Measurements from ENCODE around the gene OR2A1. TPM values are rescaled to one million over a fixed set of nuclear protein-coding genes. Genes with fewer than 3 reads are reported as not detected.
"Not testable (repeated sequence)": the region's sequence is repeated elsewhere in the genome, so short reads cannot be mapped to it uniquely, and the experiment has no call there.

Gene OR2A1
- total and polyA plus RNA-seq, 2 of the 8 experiments (the other 6 are each of a cell fraction or from before 2014, with no cell fraction given), result 0.05 TPM; not detected in 1

GRCh38 chr7:144283716-144284115 lies 28.5 kb upstream of the OR2A1 start:
- H3K56ac ChIP-seq (replicated peaks; ENCODE audit: insufficient read length, low read depth, low read length); H3K4me2 ChIP-seq (ENCODE audit: insufficient read depth in 1 of 2, low read depth in 2 of 2, low read length in 2 of 2); DNase-seq (ENCODE audit: low read depth in 1 of 2, low spot score in 2 of 2); FAIRE-seq; H3K36me3 ChIP-seq (ENCODE audit: control insufficient read depth in 2 of 4, insufficient read depth in 4 of 4, low read length in 3 of 4); POLR2A ChIA-PET (ENCODE audit: partially characterized antibody); H2BK120ac ChIP-seq (replicated peaks; ENCODE audit: low read depth, low read length); H3K4ac ChIP-seq (replicated peaks; ENCODE audit: insufficient read length, low read depth, low read length); H2AFZ ChIP-seq (ENCODE audit: low read length); H2BK5ac ChIP-seq (ENCODE audit: low read depth, low read length); H3K79me1 ChIP-seq (ENCODE audit: low read depth, low read length); H4K8ac ChIP-seq (ENCODE audit: extremely low read depth, insufficient read depth, low read length); H3K79me2 ChIP-seq (ENCODE audit: control insufficient read depth in 1 of 2, insufficient read depth in 2 of 2, low read length in 2 of 2); H2BK12ac ChIP-seq (ENCODE audit: low read depth, low read length); H4K20me1 ChIP-seq (replicated peaks in 1 of 2; ENCODE audit: control insufficient read depth in 1 of 2, insufficient read depth in 2 of 2, low read length in 2 of 2); H3K23ac ChIP-seq (ENCODE audit: insufficient read length); H4K5ac ChIP-seq (ENCODE audit: insufficient read length, low read depth, low read length); H4K91ac ChIP-seq (replicated peaks; ENCODE audit: insufficient read length, low read length); H3K23me2 ChIP-seq (ENCODE audit: low read depth, low read length); H2BK15ac ChIP-seq (ENCODE audit: low read length); H2AK5ac ChIP-seq (ENCODE audit: low read depth, low read length); CTCF ChIA-PET (ENCODE audit: partially characterized antibody); H3K9me3 ChIP-seq (ENCODE audit: insufficient read depth in 2 of 2, low read depth in 1 of 2, low read length in 1 of 2); H3K27ac ChIP-seq (ENCODE audit: low read depth, low read length); H3K18ac ChIP-seq (ENCODE audit: extremely low read depth, low read length); H3K27me3 ChIP-seq (replicated peaks in 1 of 4; ENCODE audit: control insufficient read depth in 3 of 4, extremely low read depth in 1 of 4, insufficient read depth in 3 of 4, low read length in 3 of 4); H2BK20ac ChIP-seq (ENCODE audit: low read length); H3K4me3 ChIP-seq (ENCODE audit: extremely low read depth in 1 of 4, insufficient read depth in 2 of 4, low read depth in 3 of 4, low read length in 4 of 4); H3K9ac ChIP-seq (replicated peaks in 1 of 4; ENCODE audit: extremely low read depth in 1 of 4, low read depth in 3 of 4, low read length in 3 of 4); H3K4me1 ChIP-seq (replicated peaks in 1 of 4; ENCODE audit: control insufficient read depth in 3 of 4, insufficient read depth in 4 of 4, low read length in 3 of 4); H3K14ac ChIP-seq (ENCODE audit: insufficient read length): not testable (repeated sequence)
- WGBS, 2 experiments (ENCODE audit: extremely low coverage in 1 of 2, insufficient coverage in 1 of 2, insufficient read length in 1 of 2, insufficient replicate concordance in 2 of 2, low coverage in 1 of 2, low lambda C conversion rate in 2 of 2, missing lambda C conversion rate in 1 of 2), result no CpG with 5 or more reads among the region's 6 CpGs

GRCh38 chr7:144287171-144287784 lies 24.9 kb upstream of the OR2A1 start:
- WGBS, 2 experiments (ENCODE audit: extremely low coverage in 1 of 2, insufficient coverage in 1 of 2, insufficient read length in 1 of 2, insufficient replicate concordance in 2 of 2, low coverage in 1 of 2, low lambda C conversion rate in 2 of 2, missing lambda C conversion rate in 1 of 2), result no CpG with 5 or more reads among the region's 3 CpGs
- FAIRE-seq; H3K14ac ChIP-seq (ENCODE audit: insufficient read length); CTCF ChIA-PET (ENCODE audit: partially characterized antibody); DNase-seq (ENCODE audit: low read depth in 1 of 2, low spot score in 2 of 2); H2BK20ac ChIP-seq (ENCODE audit: low read length); H3K9ac ChIP-seq (replicated peaks in 1 of 4; ENCODE audit: extremely low read depth in 1 of 4, low read depth in 3 of 4, low read length in 3 of 4); H2BK5ac ChIP-seq (ENCODE audit: low read depth, low read length); H3K56ac ChIP-seq (replicated peaks; ENCODE audit: insufficient read length, low read depth, low read length); H3K27ac ChIP-seq (ENCODE audit: low read depth, low read length); H3K4ac ChIP-seq (replicated peaks; ENCODE audit: insufficient read length, low read depth, low read length); H3K4me1 ChIP-seq (replicated peaks in 1 of 4; ENCODE audit: control insufficient read depth in 3 of 4, insufficient read depth in 4 of 4, low read length in 3 of 4); H3K27me3 ChIP-seq (replicated peaks in 1 of 4; ENCODE audit: control insufficient read depth in 3 of 4, extremely low read depth in 1 of 4, insufficient read depth in 3 of 4, low read length in 3 of 4); H2BK120ac ChIP-seq (replicated peaks; ENCODE audit: low read depth, low read length); H4K20me1 ChIP-seq (replicated peaks in 1 of 2; ENCODE audit: control insufficient read depth in 1 of 2, insufficient read depth in 2 of 2, low read length in 2 of 2); POLR2A ChIA-PET (ENCODE audit: partially characterized antibody); H3K23me2 ChIP-seq (ENCODE audit: low read depth, low read length); H3K79me2 ChIP-seq (ENCODE audit: control insufficient read depth in 1 of 2, insufficient read depth in 2 of 2, low read length in 2 of 2); H4K8ac ChIP-seq (ENCODE audit: extremely low read depth, insufficient read depth, low read length); H3K18ac ChIP-seq (ENCODE audit: extremely low read depth, low read length); H3K4me3 ChIP-seq (ENCODE audit: extremely low read depth in 1 of 4, insufficient read depth in 2 of 4, low read depth in 3 of 4, low read length in 4 of 4); H4K91ac ChIP-seq (replicated peaks; ENCODE audit: insufficient read length, low read length); H3K79me1 ChIP-seq (ENCODE audit: low read depth, low read length); H2BK15ac ChIP-seq (ENCODE audit: low read length); H3K36me3 ChIP-seq (ENCODE audit: control insufficient read depth in 2 of 4, insufficient read depth in 4 of 4, low read length in 3 of 4); H2AK5ac ChIP-seq (ENCODE audit: low read depth, low read length); H2AFZ ChIP-seq (ENCODE audit: low read length); H3K23ac ChIP-seq (ENCODE audit: insufficient read length); H4K5ac ChIP-seq (ENCODE audit: insufficient read length, low read depth, low read length); H3K9me3 ChIP-seq (ENCODE audit: insufficient read depth in 2 of 2, low read depth in 1 of 2, low read length in 1 of 2); H3K4me2 ChIP-seq (ENCODE audit: insufficient read depth in 1 of 2, low read depth in 2 of 2, low read length in 2 of 2); H2BK12ac ChIP-seq (ENCODE audit: low read depth, low read length): not testable (repeated sequence)
